ENCODE results near the gene SLX4. TPM values are rescaled to one million over a fixed set of nuclear protein-coding genes. Genes with fewer than 3 reads are reported as not detected.

Gene SLX4
- total and polyA plus RNA-seq, 9 of the 15 experiments (the other 6 are each of a cell fraction or from before 2014, with no cell fraction given) = 0.29 to 7.9 (median 3.8) TPM

DNA sequence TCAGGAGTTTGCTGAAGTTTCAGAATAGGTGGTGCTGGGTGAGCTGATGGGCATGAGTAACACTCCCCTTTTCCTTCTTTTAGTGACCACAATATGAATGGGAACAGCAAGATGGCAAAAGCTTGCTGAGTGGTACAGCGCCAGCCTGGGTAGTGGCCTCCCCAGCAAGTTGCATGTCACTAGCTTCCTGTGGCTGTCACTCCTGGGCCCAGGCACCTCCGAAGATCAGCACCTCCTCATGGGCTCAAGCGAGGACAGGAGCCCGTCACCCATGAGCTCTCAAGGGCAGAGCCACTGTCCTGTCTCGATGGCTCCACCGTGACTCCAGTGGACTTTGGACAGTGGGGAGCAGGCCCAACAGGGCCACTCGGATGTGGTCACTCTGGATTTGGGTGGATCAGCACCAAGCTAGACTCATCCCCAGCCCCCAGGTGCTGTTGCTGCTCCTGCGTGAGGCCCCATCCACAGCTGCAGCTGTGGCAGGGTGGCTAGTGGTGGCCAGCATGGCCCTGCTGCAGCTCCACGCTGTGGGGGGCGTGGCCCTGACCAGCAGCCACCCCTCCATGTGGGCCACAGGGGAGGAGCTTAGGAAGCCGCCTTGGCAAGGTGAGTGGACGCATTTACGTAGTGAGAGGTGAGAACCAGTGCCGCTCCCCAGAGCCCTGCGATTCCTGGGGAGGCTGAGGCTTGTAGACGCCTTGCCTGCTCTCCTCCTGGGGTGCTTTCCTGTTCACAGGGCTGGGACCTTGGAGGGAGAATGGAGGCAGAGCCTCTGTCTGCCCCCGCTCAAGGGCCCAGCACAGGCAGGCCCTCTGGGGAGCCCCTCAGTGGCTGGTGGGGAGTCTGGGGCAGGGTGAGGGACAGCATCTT, 29.5 kb upstream of the SLX4 start:
- no peak overlapping the region for H2AFZ ChIP-seq (ENCODE audit: low read depth, low read length)
- H3K4me1 ChIP-seq (replicated peaks in 1 of 2; ENCODE audit: control insufficient read depth in 2 of 2, insufficient read depth in 2 of 2, low read length in 2 of 2) = peaks cover 32 to 40% of the 10 kb centered on the region in 2 experiments
- no peaks in the 10 kb centered on the region for H4K20me1 ChIP-seq (replicated peaks; ENCODE audit: control insufficient read depth, insufficient read depth, low read length)
- H3K9ac ChIP-seq (ENCODE audit: insufficient read depth in 1 of 2, low read depth in 2 of 2, low read length in 2 of 2) = peak overlapping the region in 1 of 2 experiments; percentile 71; a peak in 2 of 4 replicates
- CTCF ChIA-PET (ENCODE audit: low intra/inter-chr PET ratio) = no interaction called here
- H3K4me2 ChIP-seq (ENCODE audit: insufficient read depth, low read length) = no peak overlapping the region
- H3K36me3 ChIP-seq (ENCODE audit: control insufficient read depth, insufficient read depth, low read length) = no peaks in the 10 kb centered on the region
- in situ Hi-C loops (cut with MboI) (no loop called here), intact Hi-C loops (cut with micrococcal nuclease) (no loop called here)
- 77% methylated on average over 12 of the region's 17 CpGs for WGBS (ENCODE audit: insufficient coverage, low coverage, missing lambda C conversion rate)
- FAIRE-seq (no peak), DNase-seq (ENCODE audit: extremely low read depth in 1 of 4, low spot score in 3 of 4) (peak in 3 of 4 experiments; percentile 7 to 29 (median 16)), ATAC-seq (no peak)
- POLR2A ChIA-PET = interaction anchor here (0.6 to 0.7 kb wide), 3 partner anchors 14 to 656 kb away, joined by 3 read pairs; no protein-coding TSS in a partner anchor
- no peak overlapping the region for H3K4me3 ChIP-seq
- no peak overlapping the region for H3K27ac ChIP-seq (ENCODE audit: extremely low read depth, low read depth, low read length)
- no peaks in the 10 kb centered on the region for H3K79me2 ChIP-seq (ENCODE audit: control insufficient read depth, insufficient read depth, low read length)
- no peaks in the 10 kb centered on the region for H3K9me1 ChIP-seq (ENCODE audit: control insufficient read depth, insufficient read depth, low read length)
- no TSS peak for BruUV-seq (replicated peaks)
- H3K27me3 ChIP-seq (ENCODE audit: control insufficient read depth in 2 of 2, insufficient read depth in 2 of 2, low read length in 2 of 2) = no peaks in the 10 kb centered on the region
- H3K9me3 ChIP-seq (replicated peaks; ENCODE audit: control insufficient read depth, insufficient read depth, low read depth, low read length) = no peaks in the 10 kb centered on the region
- TF ChIP-seq ATF7 (IDR thresholded peaks at IDR 0.05) = no peak
- TF ChIP-seq ETS1 (conservative IDR thresholded peaks at IDR 0.05; ENCODE audit: control insufficient read depth, low read depth, low read length) = no peak
- no peak for TF ChIP-seq SRSF1 (IDR thresholded peaks at IDR 0.05; ENCODE audit: low read depth, low read length)
- no peak for TF ChIP-seq ZNF444 (CRISPR knock-in tag; IDR thresholded peaks at IDR 0.05)
- TF ChIP-seq DNMT1 (IDR thresholded peaks at IDR 0.05) = no peak
- no peak for TF ChIP-seq NR4A1 (CRISPR knock-in tag; IDR thresholded peaks at IDR 0.05)
- TF ChIP-seq NR4A1 (tag; IDR thresholded peaks at IDR 0.05) = no peak
- TF ChIP-seq, protein P1, sequence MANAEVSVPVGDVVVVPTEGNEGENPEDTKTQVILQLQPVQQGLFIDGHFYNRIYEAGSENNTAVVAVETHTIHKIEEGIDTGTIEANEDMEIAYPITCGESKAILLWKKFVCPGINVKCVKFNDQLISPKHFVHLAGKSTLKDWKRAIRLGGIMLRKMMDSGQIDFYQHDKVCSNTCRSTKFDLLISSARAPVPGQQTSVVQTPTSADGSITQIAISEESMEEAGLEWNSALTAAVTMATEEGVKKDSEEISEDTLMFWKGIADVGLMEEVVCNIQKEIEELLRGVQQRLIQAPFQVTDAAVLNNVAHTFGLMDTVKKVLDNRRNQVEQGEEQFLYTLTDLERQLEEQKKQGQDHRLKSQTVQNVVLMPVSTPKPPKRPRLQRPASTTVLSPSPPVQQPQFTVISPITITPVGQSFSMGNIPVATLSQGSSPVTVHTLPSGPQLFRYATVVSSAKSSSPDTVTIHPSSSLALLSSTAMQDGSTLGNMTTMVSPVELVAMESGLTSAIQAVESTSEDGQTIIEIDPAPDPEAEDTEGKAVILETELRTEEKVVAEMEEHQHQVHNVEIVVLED (CRISPR knock-in tag; IDR thresholded peaks at IDR 0.05) = no peak
- no peak for TF ChIP-seq PRPF4 (IDR thresholded peaks at IDR 0.05; ENCODE audit: insufficient read depth, low read depth, low read length, poor library complexity, severe bottlenecking)
- TF ChIP-seq MCM7 (IDR thresholded peaks at IDR 0.05) = no peak
- no peak for TF ChIP-seq RNF2 (IDR thresholded peaks at IDR 0.05)
- TF ChIP-seq, protein P2, sequence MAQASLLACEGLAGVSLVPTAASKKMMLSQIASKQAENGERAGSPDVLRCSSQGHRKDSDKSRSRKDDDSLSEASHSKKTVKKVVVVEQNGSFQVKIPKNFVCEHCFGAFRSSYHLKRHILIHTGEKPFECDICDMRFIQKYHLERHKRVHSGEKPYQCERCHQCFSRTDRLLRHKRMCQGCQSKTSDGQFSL (CRISPR knock-in tag; IDR thresholded peaks at IDR 0.05) = no peak
- TF ChIP-seq, protein P2 (tag; IDR thresholded peaks at IDR 0.05) = no peak
- no peak for TF ChIP-seq TARDBP (IDR thresholded peaks at IDR 0.05)
- no peak for TF ChIP-seq CHD1 (IDR thresholded peaks at IDR 0.05; ENCODE audit: low read length)
- TF ChIP-seq ZNF764 (CRISPR knock-in tag; IDR thresholded peaks at IDR 0.05; ENCODE audit: low read depth) = no peak
- no peak for TF ChIP-seq HOMEZ (CRISPR knock-in tag; IDR thresholded peaks at IDR 0.05)
- TF ChIP-seq GTF2E2 (tag; IDR thresholded peaks at IDR 0.05) = no peak
